NCI-H526 treated with DMSO at 0.1 percent for 48 hours (cell line): Measurements from ENCODE around the gene CORT.
A peak's percentile ranks its signal among the peaks of the same experiment; 100 is the strongest.

Experiments
- DNase-seq: peaks from one replicate; lab custom pipeline; 2025; lab: John Stamatoyannopoulos, UW

Gene CORT

DNA sequence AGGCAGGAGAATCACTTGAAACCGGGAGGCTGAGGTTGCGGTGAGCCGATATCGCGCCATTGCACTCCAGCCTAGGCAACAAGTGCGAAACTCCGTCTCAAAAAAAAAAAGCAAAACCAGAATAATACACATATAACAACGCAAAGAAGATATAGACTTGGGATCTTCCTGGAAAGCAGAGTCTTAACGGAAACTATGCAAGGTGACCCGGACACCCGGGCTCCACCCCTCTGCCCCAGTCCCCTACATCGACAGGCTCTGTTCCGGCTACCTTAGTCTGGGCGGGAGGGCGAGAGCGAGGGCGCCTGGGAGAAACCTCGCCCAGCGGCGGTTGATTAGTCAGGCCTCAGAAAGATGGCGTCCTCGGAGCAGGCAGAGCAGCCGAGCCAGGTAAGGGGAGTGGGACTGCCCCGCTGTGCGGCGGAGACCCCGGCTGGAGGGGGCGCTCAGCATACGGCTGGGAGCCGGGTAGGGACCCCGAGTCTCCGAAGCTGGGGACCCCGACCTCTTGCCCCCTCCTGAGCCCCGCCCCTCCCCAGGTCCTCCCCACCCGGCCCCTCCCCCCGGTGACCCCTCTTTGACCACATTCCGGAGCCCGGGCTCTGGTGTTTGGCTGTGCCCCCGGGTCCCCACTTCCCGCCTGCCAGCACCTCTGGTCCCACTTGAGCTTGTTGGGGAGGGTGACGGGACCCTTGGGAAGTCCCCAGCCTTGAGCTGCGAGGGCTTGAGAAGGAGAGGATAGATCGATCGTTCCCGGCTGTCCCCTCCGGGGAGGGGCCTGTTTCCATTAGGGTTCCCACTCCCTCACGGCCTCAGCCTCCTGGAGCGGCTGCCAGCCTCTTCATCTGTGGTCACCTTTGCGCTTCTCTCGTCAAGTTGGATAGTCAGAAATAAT lies 25.0 kb downstream of the CORT start, which contains the start of gene PEX14:
Gene PEX14, plus strand, starts transcription at position 338 of the 895 bp plus-strand sequence. Its CDS starts 17 bp downstream, at position 355.
- peak; percentile 61 for DNase-seq

GRCh38 chr1:10475510-10475909 lies 25.7 kb downstream of the CORT start:
- DNase-seq = no peak

- no peak for DNase-seq
Observed at GRCh38 chr1:10479296-10479695, 29.5 kb downstream of the CORT start.

DNA sequence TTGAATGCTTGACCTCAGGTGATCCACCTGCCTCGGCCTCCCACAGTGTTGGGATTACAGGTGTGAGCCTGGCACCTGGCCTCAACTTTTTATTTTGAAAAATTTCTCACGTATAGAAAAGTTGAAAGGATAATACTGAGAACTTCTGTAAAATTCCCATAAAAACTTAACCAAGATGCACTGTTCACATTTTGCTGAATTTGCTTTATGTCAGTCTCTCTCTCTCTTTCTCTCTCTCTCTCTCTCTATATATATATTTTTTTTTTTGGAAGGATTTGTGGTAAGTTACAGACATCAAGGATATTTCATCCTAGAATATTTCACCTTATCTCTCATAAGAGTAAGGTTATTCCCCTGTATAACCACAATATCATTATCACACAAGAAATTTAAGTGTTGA lies 30.8 kb downstream of the CORT start:
- no peak for DNase-seq

GRCh38 chr1:10484521-10484920 lies 34.7 kb downstream of the CORT start:
- DNase-seq = no peak

- DNase-seq = no peak
Observed at GRCh38 chr1:10489291-10490055, 39.6 kb downstream of the CORT start.

- DNase-seq = no peak
Observed at GRCh38 chr1:10490286-10490970, 40.6 kb downstream of the CORT start.

- no peak for DNase-seq
Observed at GRCh38 chr1:10494418-10494753, 44.6 kb downstream of the CORT start.

DNA sequence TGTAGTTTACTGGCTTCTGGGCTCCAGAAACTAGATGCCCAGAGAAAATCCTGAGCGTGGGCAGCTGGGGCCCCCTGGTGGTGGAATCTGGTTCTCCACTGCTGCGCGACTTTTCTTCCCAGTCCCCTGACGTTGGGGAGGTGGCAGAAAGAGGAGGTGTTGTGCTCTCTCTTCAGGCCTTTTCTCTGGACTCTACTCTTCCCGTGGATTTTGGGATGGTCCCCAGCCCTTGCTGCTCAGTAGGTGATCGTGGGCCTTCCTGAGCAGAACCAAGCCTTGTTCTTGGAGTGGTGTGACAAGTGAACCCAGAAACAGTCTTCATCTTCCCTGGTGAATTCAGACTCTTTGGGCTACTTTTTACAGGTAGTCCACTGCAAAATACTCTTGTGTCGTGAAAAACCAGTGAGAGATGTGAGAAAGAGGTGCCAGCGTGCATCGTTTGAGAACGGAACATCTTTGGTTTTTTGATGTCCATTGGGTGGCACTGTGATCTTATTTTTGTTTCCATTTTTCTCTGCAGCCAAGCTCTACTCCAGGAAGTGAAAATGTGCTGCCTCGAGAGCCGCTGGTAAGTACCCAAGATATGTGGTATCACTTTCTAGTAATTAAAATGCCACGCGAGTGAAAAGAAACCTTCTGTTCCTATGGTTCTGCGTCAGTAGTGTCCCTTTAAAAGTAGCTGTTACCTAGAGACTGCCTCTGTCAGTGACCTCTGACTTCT lies 45.1 kb downstream of the CORT start:
- DNase-seq = peak; percentile 21

GRCh38 chr1:10495475-10495817 lies 45.6 kb downstream of the CORT start:
- no peak for DNase-seq

DNA sequence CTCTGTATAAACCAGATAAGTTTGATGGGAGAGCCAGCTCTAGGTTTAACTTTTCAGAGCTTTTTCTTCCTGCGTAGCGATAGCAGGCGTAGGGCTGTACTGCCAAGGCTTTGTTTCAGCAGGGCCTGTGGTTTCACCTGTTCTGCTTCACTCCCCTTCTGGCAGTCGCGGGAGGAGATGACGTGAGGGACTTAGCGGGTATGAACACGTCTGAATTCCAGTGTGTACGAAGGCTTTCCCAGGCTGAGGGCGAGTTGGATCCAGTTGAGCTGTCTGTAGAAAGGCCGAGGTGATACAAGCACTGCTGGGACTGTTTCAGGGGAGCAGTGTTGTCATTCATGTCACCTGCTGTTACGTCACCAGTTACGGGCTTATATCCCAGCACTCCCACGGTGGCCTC lies 46.1 kb downstream of the CORT start:
- no peak for DNase-seq

- no peak for DNase-seq
Observed at GRCh38 chr1:10497109-10497508, 47.3 kb downstream of the CORT start.

DNA sequence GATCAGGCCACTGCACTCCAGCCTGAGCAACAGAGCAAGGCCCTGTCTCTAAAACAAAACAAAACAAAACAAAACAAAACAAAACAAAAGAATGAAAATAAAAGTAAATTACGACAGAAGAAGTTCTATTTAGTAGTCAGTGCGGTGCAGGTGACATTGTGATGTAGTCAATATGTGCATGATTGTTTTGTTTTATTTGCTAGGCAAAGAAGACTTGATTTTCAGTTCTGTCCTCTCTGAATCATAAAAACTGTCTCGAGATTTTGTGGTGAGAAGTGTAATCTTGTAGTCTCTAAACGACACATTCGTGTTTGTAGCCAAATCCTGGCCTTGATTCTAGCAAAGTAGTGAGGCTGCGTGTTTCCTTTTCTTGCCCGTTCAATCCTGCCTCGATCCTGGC lies 48.4 kb downstream of the CORT start:
- no peak for DNase-seq
